ENCODE data around the gene CACFD1.

- TF ChIP-seq POLR2A (IDR thresholded peaks at IDR 0.05) (no peak), CTCF (IDR thresholded peaks at IDR 0.05) (no peak)
These were observed 15.8 kb upstream of the CACFD1 start for GRCh38 chr9:133443982-133444381.

All from heart left ventricle (tissue), 13 donors.